A673 (cell line): ENCODE data around the gene TDRD3.

ENCODE experiments used
- EZH2 ChIP-seq: fragments of 200-600 bp; sonication (generic); IDR thresholded peaks from 2 replicates; pipeline ENCODE4 v1.6.1; 2017; ENCODE audit warnings: borderline replicate concordance, low read depth, mild to moderate bottlenecking, mixed read lengths, antibody characterized with exemption, low read length; ENCODE audit not compliant: poor library complexity, severe bottlenecking
- TF ChIP-seq, protein P1 (sequence below): fragments of 300-800, 200-600 bp; sonication (generic); conservative IDR thresholded peaks from 2 replicates; pipeline ENCODE4 v1.5.1; 2017; ENCODE audit warnings: low read depth, mild to moderate bottlenecking, antibody characterized with exemption, low read length, moderate library complexity, mixed read lengths

DNA sequence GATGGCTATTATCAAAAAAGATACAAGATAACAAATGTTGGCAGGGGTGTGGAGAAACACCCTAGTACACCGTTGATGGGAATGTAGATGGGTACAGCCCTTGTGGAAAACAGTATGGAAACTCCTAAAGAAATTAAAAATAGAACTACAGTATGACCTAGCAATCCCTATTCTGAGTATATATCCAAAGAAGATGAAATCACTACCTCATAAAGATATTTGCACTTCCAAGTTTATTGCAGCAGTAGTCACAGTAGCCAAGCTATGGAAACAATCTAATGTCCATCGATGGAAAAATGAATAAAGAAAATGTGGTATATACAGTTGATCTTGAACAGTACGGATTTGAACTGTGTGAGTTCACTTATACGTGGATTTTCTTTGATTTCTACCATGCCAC lies 28.3 kb downstream of the TDRD3 start:
- TF ChIP-seq, protein P1, sequence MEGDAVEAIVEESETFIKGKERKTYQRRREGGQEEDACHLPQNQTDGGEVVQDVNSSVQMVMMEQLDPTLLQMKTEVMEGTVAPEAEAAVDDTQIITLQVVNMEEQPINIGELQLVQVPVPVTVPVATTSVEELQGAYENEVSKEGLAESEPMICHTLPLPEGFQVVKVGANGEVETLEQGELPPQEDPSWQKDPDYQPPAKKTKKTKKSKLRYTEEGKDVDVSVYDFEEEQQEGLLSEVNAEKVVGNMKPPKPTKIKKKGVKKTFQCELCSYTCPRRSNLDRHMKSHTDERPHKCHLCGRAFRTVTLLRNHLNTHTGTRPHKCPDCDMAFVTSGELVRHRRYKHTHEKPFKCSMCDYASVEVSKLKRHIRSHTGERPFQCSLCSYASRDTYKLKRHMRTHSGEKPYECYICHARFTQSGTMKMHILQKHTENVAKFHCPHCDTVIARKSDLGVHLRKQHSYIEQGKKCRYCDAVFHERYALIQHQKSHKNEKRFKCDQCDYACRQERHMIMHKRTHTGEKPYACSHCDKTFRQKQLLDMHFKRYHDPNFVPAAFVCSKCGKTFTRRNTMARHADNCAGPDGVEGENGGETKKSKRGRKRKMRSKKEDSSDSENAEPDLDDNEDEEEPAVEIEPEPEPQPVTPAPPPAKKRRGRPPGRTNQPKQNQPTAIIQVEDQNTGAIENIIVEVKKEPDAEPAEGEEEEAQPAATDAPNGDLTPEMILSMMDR: no peak
- no peak for TF ChIP-seq EZH2
